ES-I3 (cell line): ENCODE measurements around the gene PXYLP1.

ENCODE experiments used
- H3K36me3 ChIP-seq: 2 replicates; pipeline ENCODE4 v1.6.1; 2013; ENCODE audit warnings: mild to moderate bottlenecking, low read length, control low read depth, moderate library complexity; ENCODE audit not compliant: insufficient read depth
- H3K4me1 ChIP-seq: 2 replicates; pipeline ENCODE4 v1.6.1; 2013; ENCODE audit warnings: mild to moderate bottlenecking, control low read depth, low read length; ENCODE audit not compliant: insufficient read depth
- H3K9ac ChIP-seq: 2 replicates; pipeline ENCODE4 v1.6.1; 2013; ENCODE audit warnings: low read depth, mild to moderate bottlenecking, low read length, moderate library complexity
- H3K9me3 ChIP-seq: 2 replicates; pipeline ENCODE4 v1.6.1; 2013; ENCODE audit warnings: mild to moderate bottlenecking, low read length, moderate library complexity; ENCODE audit not compliant: control insufficient read depth, insufficient read depth

Gene PXYLP1

DNA sequence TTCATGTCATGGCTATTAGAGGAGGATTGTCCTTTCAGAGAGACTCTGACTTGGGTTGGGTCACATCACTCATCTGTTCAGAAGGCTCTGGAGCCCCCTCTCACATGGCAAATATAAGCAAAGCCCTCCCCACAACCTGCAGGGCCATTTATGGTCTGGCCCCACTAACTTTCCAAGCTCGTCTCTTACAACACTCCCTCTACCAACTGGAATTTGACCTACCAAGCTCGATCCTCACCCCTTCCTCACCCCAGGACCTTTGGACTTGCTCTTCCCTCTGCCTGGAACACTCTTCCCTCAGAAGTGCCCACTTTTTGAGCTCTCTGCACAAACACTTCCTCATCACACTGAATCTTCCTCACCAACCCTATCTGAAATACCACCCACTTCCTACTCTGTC, 14.2 kb upstream of the PXYLP1 start:
- Histone ChIP-seq H3K4me1 (0 out of 2 replicates have a peak, but pooled peaks cover 4% of the 10 kb centered on the region), H3K36me3 (no peaks in the 10 kb centered on the region), H3K9ac (no peak overlapping the region), H3K9me3 (no peaks in the 10 kb centered on the region; the same call in 1 of the 2 replicates)

GRCh38 chr3:141218162-141218835, 13.3 kb upstream of the PXYLP1 start:
- no peaks in the 10 kb centered on the region for H3K36me3 ChIP-seq
- no peak overlapping the region for H3K9ac ChIP-seq
- H3K4me1 ChIP-seq = 0 out of 2 replicates have a peak, but pooled peaks cover 4% of the 10 kb centered on the region
- no peaks in the 10 kb centered on the region; the same call in 1 of the 2 replicates for H3K9me3 ChIP-seq

- no peaks in the 10 kb centered on the region; the same call in 1 of the 2 replicates for H3K9me3 ChIP-seq
- no peaks in the 10 kb centered on the region for H3K36me3 ChIP-seq
- H3K4me1 ChIP-seq = 0 out of 2 replicates have a peak, but pooled peaks cover 4% of the 10 kb centered on the region
- H3K9ac ChIP-seq = no peak overlapping the region
These were observed 12.7 kb upstream of the PXYLP1 start for GRCh38 chr3:141218926-141219325.

GRCh38 chr3:141223673-141224166, 7.9 kb upstream of the PXYLP1 start:
- Histone ChIP-seq H3K9me3 (no peaks in the 10 kb centered on the region; the same call in 1 of the 2 replicates), H3K9ac (no peak overlapping the region), H3K4me1 (peaks cover 7% of the 10 kb centered on the region; the same call in 1 of the 2 replicates), H3K36me3 (no peaks in the 10 kb centered on the region)

- Histone ChIP-seq H3K9me3 (no peaks in the 10 kb centered on the region; the same call in 1 of the 2 replicates), H3K4me1 (peaks cover 7% of the 10 kb centered on the region; the same call in 1 of the 2 replicates), H3K36me3 (no peaks in the 10 kb centered on the region), H3K9ac (no peak overlapping the region)
These were observed 5.7 kb upstream of the PXYLP1 start for GRCh38 chr3:141225939-141226338.

GRCh38 chr3:141227216-141227615, 4.4 kb upstream of the PXYLP1 start:
- H3K36me3 ChIP-seq = no peaks in the 10 kb centered on the region
- H3K4me1 ChIP-seq = peaks cover 7% of the 10 kb centered on the region; the same call in 1 of the 2 replicates
- no peaks in the 10 kb centered on the region; the same call in 1 of the 2 replicates for H3K9me3 ChIP-seq
- H3K9ac ChIP-seq = no peak overlapping the region

GRCh38 chr3:141227752-141228151, 3.9 kb upstream of the PXYLP1 start:
- peaks cover 7% of the 10 kb centered on the region; the same call in 1 of the 2 replicates for H3K4me1 ChIP-seq
- H3K9ac ChIP-seq = no peak overlapping the region
- H3K36me3 ChIP-seq = no peaks in the 10 kb centered on the region
- H3K9me3 ChIP-seq = no peaks in the 10 kb centered on the region; the same call in 1 of the 2 replicates

DNA sequence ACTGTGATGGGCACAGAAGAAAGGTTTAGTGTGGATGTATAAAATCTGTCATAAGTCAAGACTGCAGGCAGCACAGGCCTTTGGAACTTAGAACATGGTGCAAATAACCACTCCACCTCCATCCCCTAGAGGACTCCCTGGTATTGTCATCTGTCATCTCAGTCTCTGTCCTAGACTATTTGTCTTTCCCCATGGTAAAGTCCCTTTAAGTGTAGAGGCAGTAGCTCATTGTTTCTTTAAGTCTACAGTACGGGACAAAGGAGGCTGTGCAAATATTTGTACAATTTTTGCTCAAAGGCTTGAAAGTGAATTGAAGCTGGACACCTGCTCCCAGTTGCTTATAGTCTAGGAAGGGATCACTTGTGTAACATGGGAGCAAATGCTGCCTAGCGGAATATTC, 3.2 kb upstream of the PXYLP1 start:
- H3K4me1 ChIP-seq = peaks cover 7% of the 10 kb centered on the region; the same call in 1 of the 2 replicates
- no peaks in the 10 kb centered on the region; the same call in 1 of the 2 replicates for H3K9me3 ChIP-seq
- H3K36me3 ChIP-seq = no peaks in the 10 kb centered on the region
- H3K9ac ChIP-seq = no peak overlapping the region

DNA sequence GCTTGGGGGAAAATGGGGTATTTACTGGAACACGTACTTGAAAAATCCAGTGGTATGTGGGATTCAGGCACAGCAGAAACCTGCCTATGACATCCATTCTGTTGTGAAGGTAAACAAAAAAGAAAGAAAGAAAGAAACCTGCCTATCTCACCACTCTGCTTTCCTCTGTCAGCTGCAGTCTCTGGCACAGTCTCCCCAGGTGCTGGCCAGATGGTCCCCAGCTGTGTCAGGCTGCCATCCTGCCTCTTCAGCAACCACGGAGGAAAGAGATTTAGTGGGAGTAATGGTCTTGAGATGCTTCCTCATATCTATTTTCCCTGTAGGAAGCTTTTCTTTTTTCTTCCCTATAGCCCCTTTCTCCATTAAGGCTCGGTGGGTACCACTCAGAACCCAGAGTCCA, 2.5 kb upstream of the PXYLP1 start:
- no peak overlapping the region for H3K9ac ChIP-seq
- H3K36me3 ChIP-seq = no peaks in the 10 kb centered on the region
- H3K9me3 ChIP-seq = no peaks in the 10 kb centered on the region; the same call in 1 of the 2 replicates
- peaks cover 7% of the 10 kb centered on the region; the same call in 1 of the 2 replicates for H3K4me1 ChIP-seq

GRCh38 chr3:141230293-141230692, 1.3 kb upstream of the PXYLP1 start:
- no peaks in the 10 kb centered on the region for H3K36me3 ChIP-seq
- peaks cover 7% of the 10 kb centered on the region; the same call in 1 of the 2 replicates for H3K4me1 ChIP-seq
- H3K9me3 ChIP-seq = no peaks in the 10 kb centered on the region
- no peak overlapping the region for H3K9ac ChIP-seq

DNA sequence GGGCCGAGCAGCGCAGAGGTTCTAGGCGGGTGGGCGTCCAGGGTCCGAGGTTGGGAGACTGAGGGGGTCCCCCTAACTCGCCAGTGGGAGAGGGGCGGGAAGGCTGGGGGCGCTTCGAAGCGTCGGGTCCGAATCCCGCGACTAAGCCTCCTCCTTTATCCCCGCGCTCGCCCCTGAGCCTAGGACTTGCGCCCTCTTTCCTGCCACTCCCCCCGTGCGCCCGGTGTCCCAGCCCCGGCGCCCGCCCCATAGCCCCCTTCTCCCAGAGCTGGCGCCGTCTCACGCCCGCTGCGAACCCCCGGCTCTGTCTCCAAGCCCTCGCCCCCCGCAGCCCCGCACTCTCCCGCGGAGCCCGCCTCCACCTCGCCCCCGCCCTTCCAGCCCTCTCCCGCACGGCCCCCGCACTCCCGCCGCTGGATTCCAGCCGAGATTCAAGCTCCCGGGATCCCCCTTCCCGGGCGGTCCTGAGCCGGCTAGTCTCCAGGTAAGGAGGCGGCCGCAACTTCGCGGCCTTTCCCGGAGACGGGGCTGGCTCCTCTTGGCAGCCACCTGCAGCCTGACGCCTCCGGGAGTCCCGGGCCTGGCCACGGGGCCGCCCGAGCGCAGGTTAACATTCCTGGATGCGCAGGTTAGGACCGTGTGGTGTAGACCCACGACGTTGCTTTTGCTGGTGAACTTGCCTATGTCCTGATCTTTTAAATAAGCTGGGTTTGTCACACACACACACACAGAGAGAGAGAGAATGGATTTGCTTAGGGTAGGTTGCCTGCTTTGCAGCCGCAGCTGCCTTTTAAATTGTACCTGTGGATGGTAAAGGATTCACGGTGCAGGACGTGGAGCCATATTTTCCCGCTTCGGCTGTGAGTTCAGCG, 563 bp downstream of the PXYLP1 start:
- peak overlapping the region; percentile 87 for H3K9ac ChIP-seq
- no peaks in the 10 kb centered on the region for H3K9me3 ChIP-seq
- peaks cover 11% of the 10 kb centered on the region; the same call in 1 of the 2 replicates for H3K4me1 ChIP-seq

GRCh38 chr3:141233457-141234161, 2.0 kb downstream of the PXYLP1 start:
- Histone ChIP-seq H3K9ac (no peak overlapping the region), H3K9me3 (no peaks in the 10 kb centered on the region), H3K4me1 (peaks cover 10% of the 10 kb centered on the region), H3K36me3 (no peaks in the 10 kb centered on the region)

More for the DNA sequence above, 563 bp downstream of the PXYLP1 start:
- no peaks in the 10 kb centered on the region for H3K36me3 ChIP-seq

DNA sequence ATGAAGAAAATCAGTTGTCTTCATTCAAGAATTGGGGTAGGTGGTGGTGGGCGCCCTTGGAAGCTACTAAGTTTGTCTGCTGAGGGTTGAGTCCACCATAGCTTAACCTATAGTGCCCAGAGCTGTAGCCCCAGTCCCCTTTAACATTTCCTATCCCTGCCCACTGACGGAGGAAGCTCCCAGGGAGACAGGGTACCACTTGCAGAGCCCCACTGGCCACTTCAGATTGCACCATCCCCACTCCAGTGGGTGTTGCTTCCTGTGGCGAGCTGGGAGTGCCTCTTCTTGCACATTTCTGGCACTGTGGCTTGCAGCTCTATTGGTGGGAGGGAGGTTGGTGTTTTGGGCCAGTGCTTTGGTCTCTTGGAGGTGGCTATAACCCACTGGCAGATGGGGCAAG, 2.7 kb downstream of the PXYLP1 start:
- Histone ChIP-seq H3K4me1 (peaks cover 13% of the 10 kb centered on the region), H3K9ac (no peak overlapping the region), H3K9me3 (no peaks in the 10 kb centered on the region), H3K36me3 (no peaks in the 10 kb centered on the region)

GRCh38 chr3:141235661-141236171, 4.1 kb downstream of the PXYLP1 start:
- no peak overlapping the region for H3K9ac ChIP-seq
- H3K9me3 ChIP-seq = no peaks in the 10 kb centered on the region
- H3K4me1 ChIP-seq = peaks cover 27% of the 10 kb centered on the region
- no peaks in the 10 kb centered on the region for H3K36me3 ChIP-seq
